ENCODE results near the gene ZNG1A. TPM values are rescaled to one million over a fixed set of nuclear protein-coding genes. Genes with fewer than 3 reads are reported as not detected.

The ZNG1A gene
- total and polyA plus RNA-seq, 9 of the 15 experiments (the other 6 are each of a cell fraction or from before 2014, with no cell fraction given): 20.7 to 90.6 (median 41.7) TPM

DNA sequence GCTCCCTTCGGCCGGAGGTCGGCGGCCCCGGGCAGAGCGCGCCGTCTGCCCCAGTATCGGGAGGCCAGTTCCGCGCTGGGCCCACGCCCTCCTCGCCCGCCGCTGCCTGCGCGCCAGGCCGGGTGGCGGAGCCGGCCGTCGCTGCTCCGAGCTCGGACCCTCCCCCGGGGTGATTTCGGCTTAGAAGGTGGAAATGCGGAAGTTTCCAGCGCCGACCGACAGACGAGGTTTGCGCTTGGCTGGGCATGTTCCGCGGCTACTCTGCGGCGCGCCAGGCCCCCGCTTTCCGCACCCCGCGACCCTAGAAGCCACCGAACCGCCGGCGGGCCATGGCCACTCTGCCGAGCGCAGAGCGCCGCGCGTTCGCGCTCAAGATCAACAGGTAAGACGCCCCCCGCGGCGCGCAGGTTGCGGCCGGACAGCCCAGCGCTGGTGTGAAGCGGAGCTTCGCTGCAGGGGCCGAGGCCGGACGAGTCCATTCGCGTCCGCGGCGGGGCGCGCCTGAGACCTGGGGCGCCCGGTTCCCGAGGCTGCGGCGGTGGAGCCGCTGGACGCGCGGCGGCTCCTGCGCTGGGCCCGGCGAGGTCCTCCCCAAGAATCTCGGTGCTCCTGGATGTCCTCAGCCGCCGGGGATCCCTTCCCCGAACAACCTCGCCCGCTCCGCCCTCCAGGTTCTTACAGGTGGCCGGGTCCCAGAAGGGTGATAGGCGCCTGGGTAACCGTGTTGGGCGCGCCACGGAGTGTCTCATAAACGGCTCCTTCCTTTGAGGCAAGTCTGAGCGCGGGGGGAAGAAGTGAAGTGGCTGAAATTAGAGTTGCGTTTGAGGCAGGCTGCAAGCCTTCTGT lies 36.0 kb upstream of the ZNG1A start, which contains the start of gene DOCK8 (continued):
- peak; percentile 42; the same call in 1 of the 2 replicates for TF ChIP-seq ELF2 (CRISPR knock-in tag; IDR thresholded peaks at IDR 0.05)
- TF ChIP-seq, protein P1, sequence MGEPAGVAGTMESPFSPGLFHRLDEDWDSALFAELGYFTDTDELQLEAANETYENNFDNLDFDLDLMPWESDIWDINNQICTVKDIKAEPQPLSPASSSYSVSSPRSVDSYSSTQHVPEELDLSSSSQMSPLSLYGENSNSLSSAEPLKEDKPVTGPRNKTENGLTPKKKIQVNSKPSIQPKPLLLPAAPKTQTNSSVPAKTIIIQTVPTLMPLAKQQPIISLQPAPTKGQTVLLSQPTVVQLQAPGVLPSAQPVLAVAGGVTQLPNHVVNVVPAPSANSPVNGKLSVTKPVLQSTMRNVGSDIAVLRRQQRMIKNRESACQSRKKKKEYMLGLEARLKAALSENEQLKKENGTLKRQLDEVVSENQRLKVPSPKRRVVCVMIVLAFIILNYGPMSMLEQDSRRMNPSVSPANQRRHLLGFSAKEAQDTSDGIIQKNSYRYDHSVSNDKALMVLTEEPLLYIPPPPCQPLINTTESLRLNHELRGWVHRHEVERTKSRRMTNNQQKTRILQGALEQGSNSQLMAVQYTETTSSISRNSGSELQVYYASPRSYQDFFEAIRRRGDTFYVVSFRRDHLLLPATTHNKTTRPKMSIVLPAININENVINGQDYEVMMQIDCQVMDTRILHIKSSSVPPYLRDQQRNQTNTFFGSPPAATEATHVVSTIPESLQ (CRISPR knock-in tag; IDR thresholded peaks at IDR 0.05): 0 out of 2 replicates have a peak, but pooled peaks have one; percentile 55
- 0 out of 2 replicates have a peak, but pooled peaks have one; percentile 22 for TF ChIP-seq JUND (IDR thresholded peaks at IDR 0.05; ENCODE audit: borderline replicate concordance, low read depth, low read length)
- TF ChIP-seq JUND (tag; IDR thresholded peaks at IDR 0.05; ENCODE audit: borderline replicate concordance, low read depth, low read length): peak; percentile 26; the same call in 1 of the 3 replicates
- no peak for TF ChIP-seq ETV1 (tag; conservative IDR thresholded peaks at IDR 0.05; ENCODE audit: low read depth)
- TF ChIP-seq EP400 (IDR thresholded peaks at IDR 0.05): peak; percentile 37; the same call in 1 of the 2 replicates
- peak; percentile 51; the same call in 1 of the 2 replicates for TF ChIP-seq TAF7 (tag; IDR thresholded peaks at IDR 0.05)
- TF ChIP-seq, protein P2, sequence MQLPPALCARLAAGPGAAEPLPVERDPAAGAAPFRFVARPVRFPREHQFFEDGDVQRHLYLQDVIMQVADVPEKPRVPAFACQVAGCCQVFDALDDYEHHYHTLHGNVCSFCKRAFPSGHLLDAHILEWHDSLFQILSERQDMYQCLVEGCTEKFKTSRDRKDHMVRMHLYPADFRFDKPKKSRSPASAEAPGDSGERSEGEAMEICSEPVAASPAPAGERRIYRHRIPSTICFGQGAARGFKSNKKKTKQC (CRISPR knock-in tag; IDR thresholded peaks at IDR 0.05): peak; percentile 77; the same call in 1 of the 2 replicates
- TF ChIP-seq RBBP5 (IDR thresholded peaks at IDR 0.05; ENCODE audit: borderline replicate concordance, insufficient read depth, low read length, poor library complexity, severe bottlenecking): peak; percentile 68
- TF ChIP-seq ESRRA (IDR thresholded peaks at IDR 0.05; ENCODE audit: borderline replicate concordance, low read depth): 0 out of 2 replicates have a peak, but pooled peaks have one; percentile 46
- no peak for TF ChIP-seq NCOR1 (IDR thresholded peaks at IDR 0.05)
- peak; percentile 58 for TF ChIP-seq POLR2H (tag; IDR thresholded peaks at IDR 0.05; ENCODE audit: low read depth)
- TF ChIP-seq SIN3A (IDR thresholded peaks at IDR 0.05; ENCODE audit: borderline replicate concordance in 2 of 2, control insufficient read depth in 1 of 2, low read depth in 2 of 2, low read length in 2 of 2): no peak
- TF ChIP-seq POLR2G (IDR thresholded peaks at IDR 0.05; ENCODE audit: low read depth, low read length): peak; percentile 97
- TF ChIP-seq FOXP1 (CRISPR knock-in tag; IDR thresholded peaks at IDR 0.05): peak; percentile 81; the same call in 1 of the 2 replicates
- no peak for TF ChIP-seq RBM17 (IDR thresholded peaks at IDR 0.05; ENCODE audit: borderline replicate concordance, low read depth, low read length)
- no peak for TF ChIP-seq JUN (IDR thresholded peaks at IDR 0.05; ENCODE audit: borderline replicate concordance, low read depth, low read length)
- TF ChIP-seq JUN (CRISPR knock-in tag; IDR thresholded peaks at IDR 0.05; ENCODE audit: borderline replicate concordance): 0 out of 2 replicates have a peak, but pooled peaks have one; percentile 59
- TF ChIP-seq ATF7 (IDR thresholded peaks at IDR 0.05): peak; percentile 71
- TF ChIP-seq RBM34 (IDR thresholded peaks at IDR 0.05; ENCODE audit: borderline replicate concordance, insufficient read depth, low read length): no peak
